Endothelial cell of umbilical vein (primary cell): ENCODE data around the gene DNAJB5. TPM values are rescaled to one million over a fixed set of nuclear protein-coding genes. Genes with fewer than 3 reads are reported as not detected.

Experiments used
- BruUV-seq: library from RNA; stranded (reverse); fragments of 400-500 nt; replicated peaks from 2 replicates; lab custom pipeline; 2021; lab: Mats Ljungman, UMichigan
- CTCF ChIA-PET: fragments of 300-600, 350-600 bp; sonication (Branson Sonifier 250); formaldehyde crosslinking; loops from one replicate; lab custom pipeline; 2021; ENCODE audit warnings: antibody characterized with exemption, inconsistent platforms; lab: Charles Lee
- POLR2A ChIA-PET: fragments of 300-600, 350-600 bp; sonication (Branson Sonifier 250); formaldehyde crosslinking; loops from one replicate; lab custom pipeline; 2021; ENCODE audit warnings: antibody characterized with exemption, inconsistent platforms; lab: Charles Lee
- DNase-seq: peaks from one replicate; pipeline ENCODE4 v3.0.0-alpha.2; 2011; ENCODE audit warnings: low read depth, low spot score
- FAIRE-seq: peaks from 2 replicates; lab custom pipeline; 2011; peaks lifted over from hg19 to GRCh38; lab: Jason Lieb, UNC
- H2AFZ ChIP-seq: 2 replicates; pipeline ENCODE4 v1.6.0; 2012; ENCODE audit warnings: low read depth, low read length, control low read depth, inconsistent platforms
- H3K27ac ChIP-seq: 2 replicates; pipeline ENCODE4 v1.5.1; 2011; ENCODE audit warnings: low read depth, mild to moderate bottlenecking, control low read depth, low read length, moderate library complexity; ENCODE audit not compliant: insufficient read depth
- H3K27me3 ChIP-seq, 2 experiments: 2 replicates each; pipeline versions ENCODE4 v1.6.0 to v1.6.1; 2011; ENCODE audit warnings: low read length in 2 of 2, mixed read lengths in 1 of 2; ENCODE audit not compliant: control insufficient read depth in 2 of 2, insufficient read depth in 2 of 2
- H3K36me3 ChIP-seq, 2 experiments: 2 replicates in 1 of 2; 3 replicates in 1 of 2; pipeline ENCODE4 v1.5.1; 2011; ENCODE audit warnings: low read length in 2 of 2, mild to moderate bottlenecking in 1 of 2, moderate library complexity in 1 of 2; ENCODE audit not compliant: control insufficient read depth in 2 of 2, insufficient read depth in 2 of 2; ENCODE audit errors: extremely low read depth in 1 of 2
- H3K4me1 ChIP-seq: 3 replicates; pipeline ENCODE4 v1.5.1; 2011; ENCODE audit warnings: mild to moderate bottlenecking, low read length; ENCODE audit not compliant: control insufficient read depth, insufficient read depth; ENCODE audit errors: extremely low read depth
- H3K4me2 ChIP-seq: 2 replicates; pipeline ENCODE4 v1.6.1; 2011; ENCODE audit warnings: low read length, control low read depth, mixed read lengths; ENCODE audit not compliant: insufficient read depth
- H3K4me3 ChIP-seq, 3 experiments: fragments of 200-600 bp in 1 of 3; sonication (generic), shearing (Covaris generic) in 1 of 3; replicated peaks in 1 of 3; 2 replicates each; pipeline ENCODE4 v1.5.1; 2011 to 2016; ENCODE audit warnings: control low read depth in 3 of 3, low read length in 3 of 3, mild to moderate bottlenecking in 2 of 3, inconsistent platforms in 1 of 3, low read depth in 1 of 3, moderate library complexity in 1 of 3; ENCODE audit not compliant: insufficient read depth in 1 of 3
- H3K79me2 ChIP-seq: 2 replicates; pipeline ENCODE4 v1.6.0; 2012; ENCODE audit warnings: low read length, inconsistent platforms; ENCODE audit not compliant: control insufficient read depth, insufficient read depth
- H3K9ac ChIP-seq: replicated peaks from 2 replicates; pipeline ENCODE3; 2011; ENCODE audit warnings: low read length, control low read depth; ENCODE audit not compliant: insufficient read depth; ENCODE audit errors: extremely low read depth
- H3K9me1 ChIP-seq: replicated peaks from 3 replicates; pipeline ENCODE4 v1.6.0; 2011; ENCODE audit warnings: mild to moderate bottlenecking, low read length; ENCODE audit not compliant: control insufficient read depth, insufficient read depth; ENCODE audit errors: extremely low read depth
- H3K9me3 ChIP-seq: replicated peaks from 2 replicates; pipeline ENCODE4 v1.5.1; 2012; ENCODE audit warnings: low read length, inconsistent platforms; ENCODE audit not compliant: control insufficient read depth, insufficient read depth
- H4K20me1 ChIP-seq: replicated peaks from 2 replicates; pipeline ENCODE3; 2011; ENCODE audit warnings: mild to moderate bottlenecking, low read length; ENCODE audit not compliant: control insufficient read depth, insufficient read depth; ENCODE audit errors: extremely low read depth
- EZH2 ChIP-seq: IDR thresholded peaks from 2 replicates; pipeline ENCODE4 v1.6.1; 2012; ENCODE audit warnings: borderline replicate concordance, low read depth, mild to moderate bottlenecking, moderate library complexity, low read length, inconsistent platforms; ENCODE audit not compliant: severe bottlenecking
- FOS ChIP-seq: IDR thresholded peaks from 2 replicates; pipeline ENCODE4 v1.6.1; 2011; ENCODE audit warnings: mild to moderate bottlenecking, low read length, moderate library complexity, borderline replicate concordance; ENCODE audit not compliant: insufficient read depth
- GATA2 ChIP-seq: IDR thresholded peaks from 2 replicates; pipeline ENCODE4 v1.7.0; 2011; ENCODE audit warnings: low read depth, mild to moderate bottlenecking, moderate library complexity, mixed read lengths, low read length; ENCODE audit not compliant: insufficient read length, insufficient read depth
- JUN ChIP-seq: IDR thresholded peaks from 2 replicates; pipeline ENCODE4 v1.6.1; 2011; ENCODE audit warnings: borderline replicate concordance, low read depth; ENCODE audit not compliant: insufficient read length, insufficient read depth
- MYC ChIP-seq: IDR thresholded peaks from one replicate; pipeline ENCODE4 v1.6.1; 2011; ENCODE audit warnings: mild to moderate bottlenecking, low read depth, low read length
- POLR2A ChIP-seq: IDR thresholded peaks from 2 replicates; pipeline ENCODE4 v1.6.1; 2012; ENCODE audit warnings: low read depth, mild to moderate bottlenecking, control low read depth, low read length
- POLR2AphosphoS5 ChIP-seq: IDR thresholded peaks from 2 replicates; pipeline ENCODE4 v1.6.1; 2012; ENCODE audit warnings: low read depth, mild to moderate bottlenecking, control low read depth, low read length, moderate library complexity; ENCODE audit not compliant: insufficient read depth
- dilution Hi-C: fragments of 300-500 bp; cut with MboI; formaldehyde crosslinking; loops from one replicate; pipeline ENCODE4 v1.15.0; 2019; ENCODE audit warnings: low sequenced_read_pairs; ENCODE audit not compliant: extremely low pct_ligation_motif_present
- intact Hi-C: fragments of 100-400 bp; cut with micrococcal nuclease; formaldehyde crosslinking; loops from one replicate; pipeline ENCODE4 v1.10.0; 2022
- polyA plus RNA-seq, 4 experiments: library from polyadenylated mRNA; depleted of rRNA in 3 of 4; stranded (reverse) in 3 of 4; unstranded in 1 of 4; fragments of >200 nt; gene quantifications; 2 replicates each; pipeline versions ENCODE4 v1.2.1 to v1.2.3, GENCODE V29; 2011 to 2012; ENCODE audit warnings: missing spikeins in 1 of 4
- total RNA-seq: library from RNA; stranded (reverse); gene quantifications from 2 replicates; pipeline ENCODE4 v1.2.3, GENCODE V29; 2021
- TF ChIP-seq, protein P1 (sequence below): IDR thresholded peaks from 2 replicates; pipeline ENCODE4 v1.6.1; 2011; ENCODE audit not compliant: insufficient read depth, insufficient read length
- TF ChIP-seq, protein P2 (sequence below), 2 donors: IDR thresholded peaks; 1 replicate in 1 of 2; 2 replicates in 1 of 2; pipeline ENCODE4 v1.5.1; 2011; ENCODE audit warnings: low read length in 2 of 2, mild to moderate bottlenecking in 2 of 2, moderate library complexity in 2 of 2, control low read depth in 1 of 2, inconsistent platforms in 1 of 2, low read depth in 1 of 2; ENCODE audit not compliant: insufficient read depth in 1 of 2; ENCODE audit errors: extremely low read depth in 1 of 2

Gene DNAJB5
- total and polyA plus RNA-seq, 2 donors (not counting 3 experiments of a cell fraction or from before 2014, with no cell fraction given): 8.6 to 12.8 TPM

DNA sequence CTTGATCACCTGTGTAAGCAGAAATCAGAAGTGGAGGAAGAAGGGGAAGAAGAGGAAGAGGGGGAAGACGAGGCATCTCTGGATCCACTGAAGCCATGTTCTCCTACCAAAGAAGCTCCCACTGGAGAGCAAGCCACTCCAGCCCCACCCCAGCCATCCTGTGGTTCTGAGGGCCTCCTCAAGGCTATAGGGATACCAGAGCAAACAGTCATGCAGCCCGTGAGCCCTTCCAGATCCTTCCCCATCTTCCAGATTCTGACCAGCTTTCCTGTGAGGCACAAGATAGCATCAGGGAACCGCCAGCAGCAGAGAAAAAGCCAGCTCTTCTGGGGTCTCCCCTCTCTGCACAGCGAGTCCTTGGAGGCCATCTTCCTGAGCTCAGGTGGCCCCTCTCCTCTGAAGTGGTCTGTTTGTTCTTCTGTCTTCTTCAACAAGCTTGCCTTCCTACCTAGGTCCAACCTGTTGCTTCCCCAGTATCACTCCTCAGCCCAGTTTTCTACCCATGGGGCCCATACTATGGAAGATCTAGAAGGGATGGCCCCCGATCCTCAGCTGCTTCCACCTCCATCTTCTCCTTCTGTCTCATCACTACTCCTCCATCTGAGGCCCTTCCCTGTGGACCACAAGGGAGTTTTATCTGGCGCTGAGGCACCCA lies 53.5 kb downstream of the DNAJB5 start:
- TF ChIP-seq, protein P1, sequence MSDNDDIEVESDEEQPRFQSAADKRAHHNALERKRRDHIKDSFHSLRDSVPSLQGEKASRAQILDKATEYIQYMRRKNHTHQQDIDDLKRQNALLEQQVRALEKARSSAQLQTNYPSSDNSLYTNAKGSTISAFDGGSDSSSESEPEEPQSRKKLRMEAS: no peak
- no peak overlapping the region for H2AFZ ChIP-seq
- H4K20me1 ChIP-seq: no peaks in the 10 kb centered on the region
- H3K9me3 ChIP-seq: no peaks in the 10 kb centered on the region
- CTCF ChIA-PET: interaction anchor here (1.2 to 4.3 kb wide), 4 partner anchors 8 to 143 kb away, joined by 3 to 26 read pairs (median 14); no protein-coding TSS in a partner anchor
- no peak for DNase-seq
- no peaks in the 10 kb centered on the region for H3K79me2 ChIP-seq
- H3K4me3 ChIP-seq: no peak overlapping the region
- dilution Hi-C loops: no loop called here
- H3K27ac ChIP-seq: no peak overlapping the region
- POLR2A ChIA-PET: no interaction called here
- H3K4me1 ChIP-seq: no peaks in the 10 kb centered on the region
- FAIRE-seq: peak; percentile 37
- no peak overlapping the region for H3K4me2 ChIP-seq
- no peaks in the 10 kb centered on the region for H3K9me1 ChIP-seq
- no peak overlapping the region for H3K9ac ChIP-seq
- peaks cover 0 to 11% of the 10 kb centered on the region in 2 experiments for H3K36me3 ChIP-seq
- no TSS peak for BruUV-seq
- intact Hi-C loops: no loop called here
- no peaks in the 10 kb centered on the region for H3K27me3 ChIP-seq

DNA sequence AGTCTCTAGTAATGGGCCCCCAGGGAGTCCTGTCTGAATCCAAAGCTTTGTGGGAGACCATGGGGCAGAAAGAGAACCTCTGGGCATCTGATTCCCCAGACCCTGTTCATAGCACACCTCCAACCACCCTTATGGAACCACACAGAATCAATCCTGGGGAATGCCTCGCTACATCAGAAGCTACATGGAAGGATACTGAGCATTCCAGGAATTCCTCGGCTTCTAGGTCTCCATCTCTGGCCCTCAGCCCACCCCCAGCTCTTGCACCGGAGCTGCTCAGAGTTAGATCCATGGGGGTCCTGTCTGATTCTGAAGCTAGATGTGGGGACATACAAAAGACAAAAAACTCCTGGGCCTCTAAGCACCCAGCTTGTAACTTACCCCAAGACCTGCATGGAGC lies 54.5 kb downstream of the DNAJB5 start:
- H3K27ac ChIP-seq: no peak overlapping the region
- BruUV-seq: no TSS peak
- no peak overlapping the region for H3K4me3 ChIP-seq
- no peak for DNase-seq
- H2AFZ ChIP-seq: no peak overlapping the region
- H3K79me2 ChIP-seq: no peaks in the 10 kb centered on the region
- ChIA-PET POLR2A (interaction anchor here (0.7 kb wide), 1 partner anchor 8 kb away, joined by 3 read pairs; no protein-coding TSS in a partner anchor), CTCF (interaction anchor here (0.5 to 4.3 kb wide), 4 partner anchors 11 to 589 kb away, joined by 3 to 26 read pairs (median 4); no protein-coding TSS in a partner anchor)
- no peaks in the 10 kb centered on the region for H3K27me3 ChIP-seq
- H3K9me3 ChIP-seq: no peaks in the 10 kb centered on the region
- no peaks in the 10 kb centered on the region for H3K9me1 ChIP-seq
- dilution Hi-C loops: no loop called here
- H3K9ac ChIP-seq: no peak overlapping the region
- TF ChIP-seq EZH2 (no peak), JUN (no peak), GATA2 (no peak), MYC (no peak), FOS (no peak), POLR2AphosphoS5 (no peak), POLR2A (no peak)
- TF ChIP-seq, protein P2, sequence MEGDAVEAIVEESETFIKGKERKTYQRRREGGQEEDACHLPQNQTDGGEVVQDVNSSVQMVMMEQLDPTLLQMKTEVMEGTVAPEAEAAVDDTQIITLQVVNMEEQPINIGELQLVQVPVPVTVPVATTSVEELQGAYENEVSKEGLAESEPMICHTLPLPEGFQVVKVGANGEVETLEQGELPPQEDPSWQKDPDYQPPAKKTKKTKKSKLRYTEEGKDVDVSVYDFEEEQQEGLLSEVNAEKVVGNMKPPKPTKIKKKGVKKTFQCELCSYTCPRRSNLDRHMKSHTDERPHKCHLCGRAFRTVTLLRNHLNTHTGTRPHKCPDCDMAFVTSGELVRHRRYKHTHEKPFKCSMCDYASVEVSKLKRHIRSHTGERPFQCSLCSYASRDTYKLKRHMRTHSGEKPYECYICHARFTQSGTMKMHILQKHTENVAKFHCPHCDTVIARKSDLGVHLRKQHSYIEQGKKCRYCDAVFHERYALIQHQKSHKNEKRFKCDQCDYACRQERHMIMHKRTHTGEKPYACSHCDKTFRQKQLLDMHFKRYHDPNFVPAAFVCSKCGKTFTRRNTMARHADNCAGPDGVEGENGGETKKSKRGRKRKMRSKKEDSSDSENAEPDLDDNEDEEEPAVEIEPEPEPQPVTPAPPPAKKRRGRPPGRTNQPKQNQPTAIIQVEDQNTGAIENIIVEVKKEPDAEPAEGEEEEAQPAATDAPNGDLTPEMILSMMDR (IDR thresholded peaks at IDR 0.05; ENCODE audit: extremely low read depth in 1 of 2, insufficient read depth in 1 of 2, low read depth in 1 of 2, low read length in 2 of 2): no peak
- TF ChIP-seq, protein P1: no peak
- no peak overlapping the region for H3K4me2 ChIP-seq
- H4K20me1 ChIP-seq: no peaks in the 10 kb centered on the region
- H3K36me3 ChIP-seq: peaks cover 0 to 11% of the 10 kb centered on the region in 2 experiments
- no peaks in the 10 kb centered on the region for H3K4me1 ChIP-seq
- FAIRE-seq: no peak
- intact Hi-C loops: no loop called here
